Activated CD4-positive, alpha-beta T cell treated with anti-CD3 and anti-CD28 coated beads, Interleukin-2, Interleukin-6, amounts not matched to agents 100 ng/mL and 50 ng/mL, durations not matched to agents 16 hours and 8 hours (primary cell): Measurements from ENCODE around the gene TENM4.

Source experiments
- DNase-seq: peaks from one replicate; pipeline ENCODE4 v3.0.0-alpha.2; 2020

The TENM4 gene

DNA sequence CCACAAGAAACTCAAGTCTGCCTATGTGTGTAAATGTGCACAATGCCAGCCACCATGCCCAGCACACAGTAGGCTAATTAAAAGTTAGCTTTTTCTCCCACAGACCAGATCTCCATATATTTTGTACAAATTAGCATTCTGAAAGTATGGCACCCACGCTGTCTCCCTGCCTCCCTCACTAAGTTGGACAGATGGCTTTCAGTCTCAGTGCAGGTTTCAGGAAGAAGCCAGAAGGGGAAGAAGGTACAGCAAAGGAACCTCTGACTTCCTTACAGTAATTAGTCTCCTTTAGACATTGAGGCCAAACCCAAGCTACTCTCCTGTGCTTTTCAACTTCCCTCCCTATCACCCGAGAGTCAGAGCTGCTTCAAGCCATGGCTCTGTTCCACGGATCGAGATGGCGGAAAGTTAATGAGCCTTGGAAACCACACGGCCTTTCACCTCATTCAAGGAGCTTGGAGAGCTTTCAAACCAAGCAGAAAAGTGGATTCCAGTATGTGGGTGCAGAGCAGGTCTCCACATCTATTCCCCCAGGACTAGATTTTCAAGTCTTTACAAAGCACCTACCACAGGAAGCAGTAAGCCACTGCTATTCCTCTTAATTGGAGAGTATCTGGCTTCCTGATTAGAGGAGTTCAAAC lies 645.1 kb downstream of the TENM4 start:
- DNase-seq, result no peak

DNA sequence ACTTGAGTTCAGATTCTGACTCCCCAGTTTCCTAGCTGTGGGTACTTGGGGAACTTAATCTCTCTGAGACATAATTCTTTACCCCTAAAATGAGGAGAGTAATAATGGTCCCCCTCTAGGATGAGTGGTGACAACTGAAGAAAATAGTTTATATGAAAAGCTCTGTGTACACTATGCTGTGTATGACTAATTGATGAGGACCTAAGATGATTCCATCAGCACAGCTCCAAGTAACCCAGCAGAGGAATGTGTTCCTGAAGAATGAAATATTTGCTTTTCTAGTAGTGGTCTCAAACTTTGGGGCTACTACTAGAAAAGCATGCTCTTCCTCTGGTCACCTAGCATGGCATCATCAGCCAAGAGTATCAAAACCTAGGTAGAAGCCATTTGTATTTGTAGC lies 648.9 kb downstream of the TENM4 start:
- DNase-seq, result no peak

DNA sequence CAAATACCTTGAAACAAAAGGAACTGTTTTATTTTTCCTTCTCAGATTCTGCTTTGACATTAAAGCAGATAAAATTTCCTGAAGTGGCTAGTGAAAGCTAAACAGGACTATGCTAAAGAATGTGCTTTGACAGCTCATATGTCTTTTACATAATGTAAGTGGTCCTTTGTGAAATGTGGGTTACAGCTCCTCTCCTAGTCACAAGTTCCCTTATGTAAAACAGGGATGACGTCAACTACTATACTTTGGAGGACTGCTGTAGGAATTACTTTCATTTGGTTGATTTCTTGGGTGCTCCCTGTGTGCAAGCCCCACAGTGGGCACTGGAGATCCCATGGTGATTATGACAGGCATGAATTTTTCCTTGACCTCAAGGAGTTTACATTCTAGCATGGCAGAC lies 649.6 kb downstream of the TENM4 start:
- DNase-seq, result no peak

DNA sequence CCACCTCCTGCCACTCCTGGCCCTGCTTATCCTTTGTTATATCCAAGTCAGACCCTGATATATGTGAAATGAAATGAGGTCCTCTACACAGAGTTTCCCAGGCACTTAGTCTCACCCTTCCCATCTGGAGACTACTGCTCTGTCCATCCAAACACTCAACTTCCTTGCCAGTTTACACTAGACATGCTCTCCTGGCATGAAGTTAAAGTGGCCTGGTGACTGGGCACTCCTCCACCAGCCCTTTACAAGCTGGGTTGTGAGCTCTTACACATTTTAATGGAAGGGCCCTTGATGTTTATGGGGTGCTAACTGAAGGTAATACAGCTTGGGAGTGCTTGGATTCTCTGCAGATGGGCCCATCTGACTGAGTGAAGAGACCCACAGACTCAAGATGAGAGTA lies 650.0 kb downstream of the TENM4 start:
- no peak for DNase-seq

DNA sequence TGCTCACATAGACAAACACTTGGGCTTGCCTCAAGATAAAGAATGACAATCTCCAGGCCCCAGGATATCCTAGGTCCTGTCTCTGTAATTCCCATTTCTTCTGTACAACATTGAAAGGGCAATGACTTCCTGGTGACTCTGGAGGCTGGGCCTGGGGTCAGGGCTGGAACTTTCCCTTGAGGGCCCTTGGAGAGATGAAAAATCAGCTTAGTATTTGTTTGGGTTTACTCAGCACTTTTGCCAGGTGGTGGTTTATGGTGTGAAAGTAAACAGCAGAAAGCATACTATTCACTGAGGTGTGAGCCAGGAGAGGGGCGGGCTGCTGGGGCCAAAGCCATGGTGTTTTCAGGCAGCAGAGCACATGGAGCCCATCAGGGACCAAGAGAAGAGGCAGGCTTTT lies 651.5 kb downstream of the TENM4 start:
- DNase-seq, result no peak

DNA sequence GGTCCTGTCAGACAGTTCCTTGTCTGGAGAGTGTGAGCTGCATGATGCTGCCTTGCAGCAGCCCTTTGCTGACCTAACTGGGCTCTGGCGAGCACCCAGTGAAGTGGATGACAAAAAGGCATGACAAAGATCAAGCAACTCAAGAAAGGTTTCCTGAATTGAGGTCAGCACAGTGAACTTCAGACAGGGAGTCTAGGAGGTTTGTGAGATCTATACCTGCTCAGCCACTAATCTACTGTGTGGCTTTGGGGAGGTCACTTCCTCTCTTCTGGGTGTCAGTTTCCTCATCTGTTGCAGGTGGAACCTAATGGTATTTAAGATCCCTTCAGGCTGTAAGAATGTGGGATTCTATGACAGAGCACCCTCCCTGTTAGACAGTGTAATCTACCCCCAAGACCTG lies 652.3 kb downstream of the TENM4 start:
- no peak for DNase-seq

DNA sequence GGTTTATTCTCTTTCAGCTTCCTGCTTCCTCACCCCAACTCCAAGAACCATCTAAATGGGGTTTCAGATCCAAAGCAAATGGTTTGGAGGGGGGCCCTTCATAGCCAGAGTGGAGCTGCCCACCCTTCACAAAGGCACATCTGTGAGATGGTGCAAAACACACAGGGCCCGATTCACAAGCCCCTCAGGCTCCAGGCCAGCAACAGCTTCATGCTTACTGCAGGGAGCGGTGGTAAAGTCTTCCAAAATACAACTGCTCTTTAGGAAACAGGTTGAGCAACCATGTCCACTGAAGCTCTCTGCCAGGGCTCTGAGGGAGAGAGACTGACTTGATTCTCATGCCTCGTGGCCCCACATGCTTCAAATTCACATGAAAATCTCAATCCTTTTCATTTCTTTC lies 653.1 kb downstream of the TENM4 start:
- DNase-seq, result no peak

DNA sequence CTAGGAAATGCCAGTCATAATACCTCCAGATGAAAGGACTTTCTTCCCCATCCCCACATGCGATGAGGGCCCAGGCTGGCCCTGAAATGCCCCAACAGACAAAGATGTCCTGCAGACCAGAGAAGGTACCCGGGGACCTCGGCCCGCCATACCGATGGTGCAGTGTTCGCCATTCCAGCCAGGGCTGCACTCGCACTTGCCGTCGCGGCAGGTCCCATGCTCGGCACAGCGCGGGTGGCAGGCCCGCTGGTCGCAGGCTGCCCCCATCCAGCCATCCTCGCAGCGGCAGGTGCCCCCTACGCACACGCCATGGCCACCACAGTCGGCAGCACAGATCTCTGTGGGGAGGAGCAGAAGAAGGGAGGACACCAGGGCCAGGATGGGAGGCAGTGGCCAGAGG lies 654.1 kb downstream of the TENM4 start:
- no peak for DNase-seq

DNA sequence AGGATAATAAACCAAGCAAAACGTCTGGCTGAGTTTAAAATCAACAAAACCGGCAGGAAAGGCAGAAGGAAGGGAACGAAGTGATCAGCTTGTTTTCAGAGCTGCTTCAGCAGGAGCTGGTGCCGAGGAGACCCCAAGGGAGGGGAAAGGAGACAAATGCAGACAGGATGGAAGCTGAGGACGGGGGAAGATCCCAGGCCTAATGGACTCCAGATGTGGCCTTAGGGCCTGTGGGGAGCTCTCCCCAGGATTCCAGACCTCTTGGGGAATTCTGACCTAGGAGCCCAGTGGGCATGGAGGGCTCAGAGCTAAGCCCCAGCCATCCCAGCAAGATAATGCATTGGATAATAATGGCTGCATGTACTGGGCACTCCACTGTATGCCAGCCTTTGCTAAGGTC lies 654.7 kb downstream of the TENM4 start:
- no peak for DNase-seq

DNA sequence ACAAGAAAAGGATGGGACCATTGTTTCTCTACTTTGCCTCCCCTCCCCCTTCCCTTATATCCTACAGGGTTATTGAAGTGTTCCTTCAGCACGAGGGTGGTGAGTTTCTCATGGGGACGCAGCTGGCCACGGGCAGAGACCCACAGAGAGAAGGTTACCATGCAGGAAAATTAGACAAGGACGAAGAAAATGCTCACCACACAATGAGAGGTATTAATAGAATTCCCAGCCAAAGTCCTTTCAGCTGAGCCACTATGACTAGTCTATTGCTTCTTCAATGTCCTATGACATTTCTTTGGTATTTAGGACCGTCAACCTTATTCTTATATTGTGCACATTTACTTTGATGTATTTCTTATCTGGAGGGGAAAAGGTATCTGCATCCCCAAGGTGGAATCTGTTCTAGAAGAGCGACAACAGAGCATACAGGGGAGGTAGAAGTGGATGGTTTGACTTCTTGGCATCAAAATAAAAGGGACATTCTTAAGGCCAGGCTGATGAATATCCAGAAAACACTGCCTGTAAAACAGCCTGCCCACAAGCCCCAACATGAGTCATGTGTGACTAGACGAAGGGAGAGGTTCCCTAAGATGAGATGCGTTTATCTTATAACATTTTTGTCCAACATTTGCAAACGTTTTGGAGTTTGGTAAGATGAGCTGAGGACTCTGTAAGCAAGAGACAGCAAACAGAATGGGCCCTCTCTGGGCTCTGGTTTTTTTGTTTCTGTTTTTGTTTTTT lies 656.3 kb downstream of the TENM4 start:
- peak; percentile 4 for DNase-seq

DNA sequence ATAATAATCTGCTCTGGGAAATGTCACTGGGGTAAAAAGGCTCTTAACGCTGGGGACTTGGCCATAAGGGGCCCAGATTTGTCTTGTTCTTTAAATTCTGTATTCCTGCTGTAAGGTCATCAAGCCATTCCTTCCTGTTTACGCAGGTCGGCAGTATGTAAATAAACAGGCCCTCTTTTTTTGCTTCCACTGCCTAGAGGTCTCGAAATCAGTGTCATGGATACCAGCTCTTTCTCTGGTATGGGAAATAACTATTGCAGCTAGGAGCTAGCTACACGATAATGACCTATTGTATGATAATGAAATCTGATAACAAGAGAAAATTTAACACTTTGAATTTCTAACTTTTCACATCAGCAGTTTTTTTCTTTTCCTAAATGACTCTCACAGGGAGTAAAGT lies 657.0 kb downstream of the TENM4 start:
- DNase-seq, result no peak

DNA sequence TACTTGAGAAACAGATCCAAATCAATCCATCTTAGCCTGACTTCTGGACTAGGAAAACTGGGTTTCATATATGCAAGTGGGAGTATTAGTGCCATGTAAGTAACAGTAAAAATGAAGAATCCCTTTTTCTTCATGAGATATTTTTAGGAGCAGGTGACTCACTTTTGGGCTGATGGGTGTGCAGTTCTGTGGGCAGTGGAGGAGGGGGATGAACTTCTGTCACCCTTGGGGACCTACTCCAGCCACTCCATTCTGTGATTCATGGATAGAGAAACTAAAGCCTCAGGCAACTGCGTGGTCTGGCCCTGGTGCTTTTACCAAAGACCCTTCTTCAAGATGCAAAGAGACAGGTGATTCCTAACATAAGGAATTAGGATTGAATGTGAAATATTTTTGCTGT lies 657.5 kb downstream of the TENM4 start:
- DNase-seq, result no peak

DNA sequence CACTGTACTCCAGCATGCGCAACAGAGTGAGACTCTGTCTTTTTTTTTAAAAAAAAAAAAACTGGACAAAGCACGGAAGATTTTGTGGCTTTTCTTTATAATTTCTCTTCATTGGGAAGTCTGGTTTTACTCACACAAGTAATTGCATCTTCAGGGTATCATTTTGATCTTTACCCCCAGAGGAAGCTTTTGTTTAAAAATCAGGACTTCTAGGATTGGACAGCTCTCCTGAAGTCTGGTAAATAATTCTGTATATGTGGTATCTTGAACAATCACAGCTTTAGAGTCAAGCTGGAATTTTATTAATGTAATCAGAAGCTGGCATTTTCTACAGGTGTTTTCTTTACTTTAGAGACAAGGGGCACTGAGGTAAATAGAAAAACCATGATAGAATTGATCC lies 658.1 kb downstream of the TENM4 start:
- DNase-seq, result no peak

DNA sequence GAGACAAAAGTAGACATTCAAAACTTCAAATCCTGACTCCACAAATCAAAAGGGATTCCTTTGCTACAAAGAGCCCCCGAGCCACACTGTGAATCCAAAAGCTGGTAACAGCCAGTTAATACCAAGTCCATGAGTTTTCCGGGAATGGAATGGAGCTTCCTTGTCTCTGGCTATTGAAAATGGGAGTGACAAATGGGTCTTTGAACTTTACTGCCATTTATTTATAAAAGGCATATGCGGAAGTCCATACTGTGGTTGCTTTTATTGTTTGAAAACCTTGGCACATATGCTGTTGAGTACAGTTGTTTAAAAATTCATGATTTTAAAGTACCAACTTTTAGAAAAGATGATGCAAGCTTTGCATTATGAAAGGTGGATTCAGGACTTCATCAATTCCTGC lies 659.9 kb downstream of the TENM4 start:
- no peak for DNase-seq

DNA sequence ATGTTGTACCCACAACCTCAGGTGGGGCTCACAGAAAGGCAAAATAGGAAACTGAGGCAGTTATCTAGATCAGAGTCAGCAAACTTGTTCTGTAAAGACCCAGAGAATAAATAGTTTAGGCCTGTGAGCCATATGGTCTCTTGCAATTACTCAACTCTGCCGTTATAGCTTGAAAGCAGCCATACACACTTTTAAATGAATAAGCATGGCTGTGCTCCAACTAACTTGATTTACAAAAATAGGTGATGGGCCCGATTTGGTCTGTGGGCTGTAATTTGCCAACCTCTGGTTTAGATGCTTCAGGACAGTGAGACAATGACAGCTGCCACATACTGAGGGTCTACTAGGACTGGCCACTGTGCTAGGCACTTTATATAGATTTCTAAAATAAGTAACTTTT lies 667.3 kb downstream of the TENM4 start:
- no peak for DNase-seq

DNA sequence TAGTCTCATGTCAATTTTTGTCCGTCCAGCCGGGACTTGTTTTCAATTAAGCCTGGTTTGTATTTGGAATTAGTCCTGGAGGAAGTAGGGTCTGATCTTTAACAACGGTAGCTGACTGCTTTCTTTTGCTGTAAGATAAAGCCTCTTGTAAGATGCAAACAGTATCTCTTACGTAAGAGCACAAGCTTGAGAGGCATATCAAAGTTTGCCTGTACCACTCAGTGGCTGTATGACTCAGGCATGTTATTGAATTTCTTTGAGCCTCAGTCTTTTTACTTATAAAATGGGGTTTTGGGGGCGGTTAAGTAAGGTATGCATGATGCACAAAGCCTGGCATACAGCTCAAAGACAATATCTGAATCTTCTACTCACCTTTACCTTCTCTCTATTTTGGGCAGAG lies 667.8 kb downstream of the TENM4 start:
- DNase-seq, result no peak

DNA sequence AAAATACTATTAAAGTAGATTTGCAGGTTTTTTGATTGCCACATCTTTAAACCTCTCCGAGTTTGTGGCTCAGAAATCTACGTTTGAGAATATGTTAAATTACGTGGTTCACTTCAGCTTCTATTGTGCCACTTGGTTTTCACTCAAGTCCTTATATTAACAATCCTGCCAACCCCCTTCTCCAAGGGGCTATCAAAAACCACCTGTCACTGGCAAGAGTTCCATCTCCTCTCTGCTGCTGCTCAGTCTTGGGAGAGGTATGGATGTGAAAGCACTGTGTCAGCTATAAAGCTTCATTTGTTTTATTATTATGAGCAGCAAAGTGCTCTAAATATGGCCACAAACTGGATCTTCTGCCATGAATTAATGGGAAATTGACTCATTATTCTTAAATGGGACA lies 668.6 kb downstream of the TENM4 start:
- DNase-seq, result no peak

DNA sequence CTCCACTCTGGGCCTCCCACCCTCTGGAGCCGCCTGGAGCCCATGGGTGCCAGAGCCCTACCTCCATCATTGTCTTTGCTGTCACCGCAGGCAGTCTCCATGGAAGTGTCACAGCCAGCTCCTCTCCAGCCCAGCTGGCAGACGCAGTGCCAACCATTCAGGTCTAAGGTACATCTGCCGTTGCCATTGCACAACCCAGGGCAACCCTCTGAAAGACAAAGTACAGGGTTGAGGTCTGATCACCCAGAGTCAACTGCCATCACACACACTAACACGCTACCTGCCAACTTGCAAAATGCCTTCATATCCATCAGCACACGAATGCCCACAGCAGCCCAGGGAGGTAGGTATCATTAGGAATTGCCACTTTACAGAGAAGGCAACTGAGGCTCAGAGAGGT lies 669.9 kb downstream of the TENM4 start:
- DNase-seq, result no peak

DNA sequence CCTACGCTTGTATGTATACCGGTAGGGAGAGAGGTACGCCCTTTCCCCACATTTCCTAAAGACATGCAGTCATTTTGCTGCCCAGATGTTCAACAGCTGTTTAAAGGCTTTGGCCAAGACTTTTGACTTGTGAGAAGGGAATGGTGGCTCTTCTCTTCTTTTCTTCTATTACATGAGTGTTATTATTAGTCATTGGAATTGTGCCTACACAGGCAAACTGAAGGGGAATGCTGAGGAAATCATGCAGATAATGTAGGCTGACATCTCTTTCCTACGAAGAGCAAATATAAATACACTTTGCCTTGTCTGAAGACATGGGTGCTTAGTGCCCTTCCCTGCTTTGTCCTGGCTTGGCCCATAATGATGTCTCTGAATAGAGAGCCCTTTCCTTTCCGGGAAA lies 671.9 kb downstream of the TENM4 start:
- no peak for DNase-seq

DNA sequence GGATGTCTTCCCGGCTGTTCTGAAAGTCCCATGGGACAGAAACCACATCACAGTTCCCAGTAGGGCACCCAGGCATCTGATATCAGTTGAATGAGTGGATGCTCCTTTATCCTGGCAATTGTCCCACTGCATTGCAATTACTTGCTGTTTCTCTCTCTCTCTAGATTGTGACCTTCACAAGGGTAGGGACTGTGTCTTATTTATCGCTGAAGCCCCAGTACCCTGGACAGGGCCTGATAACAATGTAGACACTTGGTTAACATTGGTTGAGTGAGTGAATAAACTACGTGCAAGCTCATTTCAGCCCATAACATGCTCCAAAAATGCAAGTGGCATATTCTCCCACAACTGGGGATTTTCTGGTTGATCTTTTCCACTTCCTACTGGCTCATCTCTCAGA lies 672.5 kb downstream of the TENM4 start:
- DNase-seq, result no peak

DNA sequence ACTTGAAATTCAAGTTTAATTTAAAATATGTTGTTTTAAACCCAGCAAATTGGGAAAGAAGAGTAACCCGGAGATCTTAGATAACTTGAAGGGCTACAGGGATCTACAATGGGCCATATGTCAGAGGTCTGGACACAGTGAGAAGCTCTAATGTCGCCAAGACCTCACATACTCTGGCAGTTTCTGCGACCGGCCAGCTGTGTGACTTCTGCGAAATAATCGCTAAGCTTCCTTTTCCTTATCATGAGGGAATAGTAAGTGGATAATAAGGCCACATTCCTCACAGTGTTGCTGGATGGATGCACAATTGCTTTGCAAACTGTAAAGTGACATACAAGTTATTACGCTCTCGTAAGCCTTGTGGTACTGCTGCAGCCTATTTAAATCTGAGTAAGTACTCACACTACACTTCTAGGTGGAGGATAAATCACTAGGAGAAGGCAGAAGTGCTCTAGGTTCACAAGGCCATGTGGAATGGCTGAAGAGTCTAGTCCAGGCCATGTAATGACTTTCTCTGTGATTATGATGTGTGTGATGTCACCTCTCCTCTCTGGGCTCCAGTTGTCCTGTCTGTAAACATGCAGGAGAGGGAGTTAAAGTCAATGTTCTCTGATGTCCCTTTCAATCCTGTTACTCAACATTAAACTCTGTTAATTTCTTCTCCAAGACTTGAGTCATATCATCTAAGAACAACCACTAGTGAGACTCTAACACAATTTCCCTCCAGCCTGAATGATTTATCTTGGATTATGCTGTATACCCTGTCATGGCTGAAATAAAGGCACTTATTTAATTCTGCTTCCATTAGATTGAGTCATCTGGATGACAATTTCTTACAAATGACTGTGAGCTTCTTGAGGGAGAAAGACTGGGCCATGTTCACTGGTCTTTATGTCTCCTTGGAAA lies 673.5 kb downstream of the TENM4 start:
- no peak for DNase-seq

DNA sequence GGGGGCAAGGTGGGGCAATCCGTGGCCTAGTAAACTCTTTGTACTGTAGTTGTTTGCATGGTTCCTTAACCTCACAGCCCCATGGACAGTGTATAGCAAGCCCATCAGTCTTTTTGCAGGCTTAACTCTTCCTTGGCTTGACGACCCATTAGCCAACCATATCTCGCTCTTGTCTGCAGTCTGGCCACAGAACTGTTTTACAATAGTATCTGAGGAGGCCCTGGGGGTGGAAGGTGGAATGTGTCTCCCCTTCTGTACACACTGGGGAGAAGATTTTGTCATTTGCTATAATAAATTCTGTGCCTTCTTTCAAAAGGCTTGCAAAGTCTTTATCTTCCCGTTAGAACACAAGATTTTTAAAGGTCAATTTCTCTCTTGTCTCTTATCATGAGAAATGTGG lies 675.9 kb downstream of the TENM4 start:
- no peak for DNase-seq

DNA sequence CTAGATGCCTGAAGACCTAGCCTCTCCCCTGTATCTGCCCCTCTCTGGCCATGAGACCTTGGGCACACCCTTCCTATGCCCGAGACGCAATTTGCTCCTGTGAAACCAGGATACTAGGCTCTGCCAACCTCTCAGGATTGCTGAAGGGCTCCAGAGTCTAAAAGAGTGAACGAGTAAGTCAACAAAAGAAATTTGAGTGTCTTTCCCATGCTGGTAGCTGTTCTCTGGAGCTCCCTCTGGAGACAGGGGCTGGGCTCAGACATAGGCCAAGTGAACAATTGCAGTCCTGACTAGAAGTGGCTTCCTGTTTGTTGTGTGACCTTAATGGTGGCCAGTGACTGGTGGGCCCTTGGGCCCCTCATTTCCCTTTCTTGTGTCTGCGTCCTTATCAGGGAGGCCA lies 677.2 kb downstream of the TENM4 start:
- no peak for DNase-seq

DNA sequence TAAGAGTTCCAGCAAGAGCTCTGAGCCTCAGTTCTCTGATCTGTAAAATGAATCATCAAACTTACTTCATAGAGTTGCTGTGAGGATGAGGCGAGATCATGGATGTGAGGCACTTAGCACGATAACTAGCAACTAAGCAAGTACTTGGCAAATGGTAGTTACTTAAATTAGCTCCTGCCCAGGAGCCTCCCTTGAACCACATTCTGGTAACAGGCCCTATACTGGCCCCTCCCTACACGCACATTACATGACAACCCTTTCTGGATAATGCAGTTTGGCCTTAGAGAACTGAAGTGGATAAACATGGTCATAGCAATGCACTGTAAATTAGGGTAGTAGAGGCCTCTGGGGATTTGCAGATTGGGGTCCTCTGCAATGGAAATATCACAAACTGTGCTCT lies 678.7 kb downstream of the TENM4 start:
- DNase-seq, result no peak
